Cardiac muscle cell (in vitro differentiated cells and primary cell): ENCODE data around the gene PRMT5. TPM values are rescaled to one million over a fixed set of nuclear protein-coding genes. Genes with fewer than 3 reads are reported as not detected.

Source experiments
- DNase-seq, 2 donors: peaks; one replicate each; pipeline versions ENCODE4 v3.0.0 to v3.0.0-alpha.2; 2010 to 2017; ENCODE audit warnings: low read depth in 1 of 2, low spot score in 1 of 2
- H3K27ac ChIP-seq: fragments of 200-600 bp; sonication (generic); 2 replicates; pipeline ENCODE4 v1.5.1; 2016
- H3K27me3 ChIP-seq: fragments of 200-600 bp; sonication (generic); 2 replicates; pipeline ENCODE4 v1.6.0; 2016; ENCODE audit warnings: control low read depth
- H3K36me3 ChIP-seq: fragments of 200-600 bp; sonication (generic); 2 replicates; pipeline ENCODE4 v1.5.1; 2016; ENCODE audit warnings: control low read depth
- H3K4me1 ChIP-seq: fragments of 200-600 bp; sonication (generic); 2 replicates; pipeline ENCODE4 v1.8.1; 2017; ENCODE audit warnings: low read depth, mild to moderate bottlenecking, mixed run types
- H3K4me3 ChIP-seq: fragments of 200-600 bp; sonication (generic); 2 replicates; pipeline ENCODE4 v1.5.1; 2016; ENCODE audit warnings: mild to moderate bottlenecking
- H3K9me3 ChIP-seq: fragments of 200-600 bp; sonication (generic); 2 replicates; pipeline ENCODE4 v1.5.1; 2017; ENCODE audit warnings: low read depth, mild to moderate bottlenecking, control low read depth
- polyA plus RNA-seq: library from polyadenylated mRNA; unstranded; fragments of >200 nt; fragmentation: Nextera tagmentation; extraction: Ambion mirVana; gene quantifications from 2 replicates; pipeline ENCODE4 v1.2.1, GENCODE V29; 2016
- total RNA-seq: library from RNA; depleted of rRNA; stranded (reverse); fragments of >200 nt; gene quantifications from 2 replicates; pipeline ENCODE4 v1.2.3, GENCODE V29; 2016
- TF ChIP-seq, protein P1 (sequence below): IDR thresholded peaks from 2 replicates; pipeline ENCODE4 v1.5.1; 2012; ENCODE audit warnings: low read depth, mild to moderate bottlenecking, low read length

PRMT5 gene
- total and polyA plus RNA-seq, 2 experiments from 2014 or later = 62.7 to 131 TPM

DNA sequence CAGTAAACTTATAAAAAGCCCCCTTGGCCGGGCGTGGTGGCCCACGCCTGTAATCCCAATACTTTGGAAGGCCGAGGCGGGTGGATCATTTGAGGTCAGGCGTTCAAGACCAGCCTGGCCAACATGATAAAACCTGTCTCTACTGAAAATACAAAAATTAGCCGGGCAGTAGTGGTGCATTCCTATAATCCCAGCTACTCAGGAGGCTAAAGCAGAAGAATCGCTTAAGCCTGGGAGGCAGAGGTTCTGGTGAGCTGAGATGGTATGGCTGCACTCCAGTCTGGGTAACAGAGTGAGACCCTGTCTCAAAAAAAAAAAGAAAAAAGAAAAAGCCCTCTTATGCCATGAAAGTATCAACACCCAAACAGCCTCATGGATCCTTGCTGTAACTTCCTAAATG, 3.7 kb downstream of the PRMT5 start:
- H3K27me3 ChIP-seq = no peaks in the 10 kb centered on the region
- H3K4me3 ChIP-seq = no peak overlapping the region
- no peaks in the 10 kb centered on the region for H3K9me3 ChIP-seq
- DNase-seq = no peak
- H3K27ac ChIP-seq = no peak overlapping the region
- H3K4me1 ChIP-seq = peaks cover 7% of the 10 kb centered on the region
- TF ChIP-seq, protein P1, sequence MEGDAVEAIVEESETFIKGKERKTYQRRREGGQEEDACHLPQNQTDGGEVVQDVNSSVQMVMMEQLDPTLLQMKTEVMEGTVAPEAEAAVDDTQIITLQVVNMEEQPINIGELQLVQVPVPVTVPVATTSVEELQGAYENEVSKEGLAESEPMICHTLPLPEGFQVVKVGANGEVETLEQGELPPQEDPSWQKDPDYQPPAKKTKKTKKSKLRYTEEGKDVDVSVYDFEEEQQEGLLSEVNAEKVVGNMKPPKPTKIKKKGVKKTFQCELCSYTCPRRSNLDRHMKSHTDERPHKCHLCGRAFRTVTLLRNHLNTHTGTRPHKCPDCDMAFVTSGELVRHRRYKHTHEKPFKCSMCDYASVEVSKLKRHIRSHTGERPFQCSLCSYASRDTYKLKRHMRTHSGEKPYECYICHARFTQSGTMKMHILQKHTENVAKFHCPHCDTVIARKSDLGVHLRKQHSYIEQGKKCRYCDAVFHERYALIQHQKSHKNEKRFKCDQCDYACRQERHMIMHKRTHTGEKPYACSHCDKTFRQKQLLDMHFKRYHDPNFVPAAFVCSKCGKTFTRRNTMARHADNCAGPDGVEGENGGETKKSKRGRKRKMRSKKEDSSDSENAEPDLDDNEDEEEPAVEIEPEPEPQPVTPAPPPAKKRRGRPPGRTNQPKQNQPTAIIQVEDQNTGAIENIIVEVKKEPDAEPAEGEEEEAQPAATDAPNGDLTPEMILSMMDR = no peak
- peaks cover 37% of the 10 kb centered on the region for H3K36me3 ChIP-seq

DNA sequence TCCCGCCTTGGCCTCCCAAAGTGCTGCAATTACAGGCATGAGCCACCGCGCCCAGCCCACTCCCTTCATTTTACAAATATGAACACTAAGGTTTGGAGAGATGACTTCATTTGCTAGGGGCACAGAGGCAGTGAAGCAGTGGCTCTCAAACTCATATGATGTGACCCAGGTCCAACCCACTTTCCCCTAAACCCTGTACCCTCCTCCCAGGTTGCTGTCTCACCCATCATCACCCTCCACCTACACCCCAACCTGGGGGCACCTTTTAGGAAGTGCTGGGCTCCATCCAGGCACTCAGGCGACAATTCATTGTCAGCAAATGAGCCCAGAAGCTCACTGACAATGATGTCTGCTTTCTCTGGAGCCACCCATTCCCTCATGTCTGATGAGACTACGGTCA, 5.4 kb downstream of the PRMT5 start:
- peaks cover 11% of the 10 kb centered on the region for H3K4me1 ChIP-seq
- H3K4me3 ChIP-seq = no peak overlapping the region
- H3K27me3 ChIP-seq = no peaks in the 10 kb centered on the region
- H3K36me3 ChIP-seq = peaks cover 41% of the 10 kb centered on the region
- H3K27ac ChIP-seq = no peak overlapping the region
- TF ChIP-seq, protein P1 = no peak
- DNase-seq = no peak
- H3K9me3 ChIP-seq = no peaks in the 10 kb centered on the region

DNA sequence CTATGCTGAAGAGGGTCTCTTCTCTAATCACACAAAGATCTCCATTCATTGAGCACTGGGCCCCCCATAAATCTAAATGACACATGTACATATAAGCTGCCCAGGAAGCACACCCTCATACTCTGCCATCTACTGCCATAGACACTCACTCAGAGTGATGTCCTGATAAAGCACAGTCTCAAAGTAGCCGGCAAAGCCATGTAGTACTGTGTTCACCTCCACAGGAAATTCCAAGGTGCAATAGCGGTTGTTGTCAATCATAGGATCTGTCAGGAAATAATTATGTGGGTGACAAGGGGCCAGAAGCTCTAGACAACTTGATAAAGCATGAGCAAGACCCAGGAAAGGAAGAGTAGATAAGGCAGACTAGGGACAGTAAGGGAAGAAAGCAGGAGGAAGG, 6.9 kb downstream of the PRMT5 start:
- Histone ChIP-seq H3K27ac (no peak overlapping the region), H3K4me1 (peaks cover 7% of the 10 kb centered on the region), H3K36me3 (peaks cover 41% of the 10 kb centered on the region), H3K4me3 (no peak overlapping the region), H3K27me3 (no peaks in the 10 kb centered on the region), H3K9me3 (no peaks in the 10 kb centered on the region)
- no peak for DNase-seq
- TF ChIP-seq, protein P1 = no peak

DNA sequence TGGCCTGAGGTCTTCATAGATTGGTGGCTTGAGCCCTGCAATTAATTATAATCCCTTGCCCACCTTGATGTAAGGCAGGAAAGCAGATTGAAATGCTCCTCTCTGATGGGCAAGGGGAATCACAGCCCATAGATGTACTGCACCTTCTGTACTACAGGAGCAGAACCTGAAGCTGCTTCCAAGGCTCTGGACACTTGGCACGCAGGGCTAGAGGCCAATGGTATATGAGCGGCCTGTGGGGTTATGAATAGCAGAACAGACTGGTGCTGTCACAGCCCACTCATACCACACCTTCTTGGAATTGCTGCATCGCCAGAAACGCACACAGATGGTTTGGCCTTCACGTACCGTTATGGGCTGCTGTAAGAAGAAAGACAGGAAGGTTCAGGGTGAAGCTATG, 8.5 kb downstream of the PRMT5 start:
- TF ChIP-seq, protein P1 = no peak
- Histone ChIP-seq H3K27me3 (no peaks in the 10 kb centered on the region), H3K4me3 (no peak overlapping the region), H3K4me1 (peaks cover 7% of the 10 kb centered on the region), H3K36me3 (peaks cover 37% of the 10 kb centered on the region), H3K27ac (peak overlapping the region; percentile 67), H3K9me3 (no peaks in the 10 kb centered on the region)
- DNase-seq = no peak

DNA sequence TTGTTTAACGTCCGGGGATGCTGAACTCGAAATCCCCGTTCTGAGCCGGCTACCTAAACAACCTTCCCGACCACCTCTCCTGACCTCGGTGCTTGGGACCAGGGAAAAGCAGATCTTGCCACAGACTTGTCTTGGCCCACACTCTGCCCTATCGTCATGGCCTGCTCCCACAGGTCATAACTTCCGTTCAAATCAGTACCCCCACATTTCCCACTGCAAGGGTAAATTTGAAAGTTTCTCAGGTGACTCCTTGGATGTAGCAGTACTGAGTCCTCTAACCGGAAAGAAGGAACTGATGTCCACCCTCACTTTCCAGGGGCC, 9.6 kb downstream of the PRMT5 start:
- no peaks in the 10 kb centered on the region for H3K27me3 ChIP-seq
- peaks cover 30% of the 10 kb centered on the region for H3K36me3 ChIP-seq
- H3K27ac ChIP-seq = peak overlapping the region; percentile 67
- no peaks in the 10 kb centered on the region for H3K9me3 ChIP-seq
- TF ChIP-seq, protein P1 = no peak
- peak overlapping the region; percentile 16 for H3K4me3 ChIP-seq
- H3K4me1 ChIP-seq = peaks cover 7% of the 10 kb centered on the region
- no peak for DNase-seq
